Measurements from ENCODE around the gene CARS1.

The CARS1 gene

DNA sequence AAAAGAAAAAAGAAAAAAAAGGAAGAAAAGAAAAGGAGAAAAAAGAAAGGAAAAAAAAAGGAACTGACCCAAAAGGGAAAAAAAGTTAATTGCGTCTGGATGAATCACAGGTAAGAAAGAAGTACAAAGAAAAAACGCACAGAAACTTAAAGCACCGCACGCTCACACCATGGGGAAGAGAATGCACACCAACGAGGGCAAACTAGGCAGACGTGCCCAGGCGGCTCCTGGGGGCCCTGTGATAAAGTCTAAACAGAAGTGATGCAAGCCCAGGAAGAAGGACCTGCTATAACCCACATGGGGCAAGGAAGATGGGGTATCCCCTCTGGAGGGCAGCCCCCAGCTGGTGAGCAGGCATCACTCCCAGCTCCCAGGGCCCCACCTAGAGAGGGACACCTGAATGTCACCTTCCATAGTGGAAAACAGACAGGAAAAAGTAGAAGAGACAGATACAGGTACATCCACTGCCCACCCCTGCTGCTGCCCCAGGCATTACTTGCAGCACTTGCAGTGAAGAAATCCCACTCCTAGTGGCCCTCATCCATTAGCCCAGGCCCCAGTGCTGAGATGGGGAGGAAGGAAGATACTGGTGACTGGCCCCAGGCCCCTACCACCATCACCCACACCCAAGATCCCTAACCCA is 94.0 kb downstream of the CARS1 start:
- Mint-ChIP-seq H3K4me3 (no peak overlapping the region), H3K27ac (peak overlapping the region; percentile 73 to 92), H3K9me3 (no peaks in the 10 kb centered on the region), H3K36me3 (ENCODE audit: insufficient read depth) (peaks cover 96% of the 10 kb centered on the region), H3K4me1 (ENCODE audit: low read depth in 2 of 2) (peaks cover 16 to 30% of the 10 kb centered on the region in 2 donors), H3K27me3 (no peaks in the 10 kb centered on the region)
- ATAC-seq (replicated peaks) (no peak), DNase-seq (no peak)

DNA sequence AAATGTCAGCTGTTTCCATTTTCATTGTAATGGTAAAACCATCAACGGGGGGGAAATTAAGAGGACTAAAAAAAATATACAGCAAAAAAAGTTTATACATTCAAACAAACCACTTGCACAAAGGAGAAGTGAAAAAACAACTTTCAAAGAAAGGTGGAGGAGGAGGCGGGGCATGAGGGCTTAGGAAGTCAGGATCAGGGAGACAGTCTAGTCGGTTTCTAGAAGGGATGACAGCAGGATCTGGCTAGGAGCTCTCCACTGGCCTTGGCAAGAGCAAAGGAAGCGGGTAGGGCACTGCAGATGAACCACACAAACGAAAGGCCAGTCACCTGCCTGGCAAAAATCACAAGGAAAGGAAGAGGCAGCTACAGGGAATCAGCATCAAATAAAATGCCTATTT is 96.1 kb downstream of the CARS1 start:
- DNase-seq (no peak), ATAC-seq (replicated peaks) (no peak)
- peaks cover 13 to 25% of the 10 kb centered on the region in 2 donors for H3K4me1 Mint-ChIP-seq (ENCODE audit: low read depth in 2 of 2)
- H3K27ac Mint-ChIP-seq: peak overlapping the region; percentile 51 to 92
- no peak overlapping the region for H3K4me3 Mint-ChIP-seq
- H3K27me3 Mint-ChIP-seq: no peaks in the 10 kb centered on the region
- H3K36me3 Mint-ChIP-seq (ENCODE audit: insufficient read depth): peaks cover 96% of the 10 kb centered on the region
- no peaks in the 10 kb centered on the region for H3K9me3 Mint-ChIP-seq

DNA sequence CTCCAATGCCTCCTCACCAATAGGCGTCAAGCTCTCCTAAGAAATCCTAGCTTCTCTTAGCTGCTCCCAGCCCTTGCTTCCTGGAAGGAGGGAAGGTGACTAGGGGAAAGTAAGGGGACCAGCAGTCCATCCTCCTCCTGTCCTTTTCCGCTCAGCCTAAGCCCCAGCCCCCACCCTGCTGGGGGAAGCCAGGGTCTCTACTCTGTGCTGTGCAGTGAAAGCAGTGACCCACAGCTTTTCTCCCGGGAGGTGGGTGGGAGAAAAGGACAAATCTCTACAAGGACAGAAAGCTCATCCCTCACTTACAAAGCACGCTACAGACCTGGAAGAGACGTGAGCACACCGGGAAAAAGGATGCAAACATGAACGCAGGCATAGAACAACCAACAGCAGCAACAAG is 97.1 kb downstream of the CARS1 start:
- Mint-ChIP-seq H3K4me1 (ENCODE audit: low read depth in 2 of 2) (peaks cover 13 to 25% of the 10 kb centered on the region in 2 donors), H3K4me3 (no peak overlapping the region), H3K9me3 (no peaks in the 10 kb centered on the region), H3K27me3 (no peaks in the 10 kb centered on the region), H3K27ac (peak overlapping the region in 1 of 2 donors; percentile 92), H3K36me3 (ENCODE audit: insufficient read depth) (peaks cover 96% of the 10 kb centered on the region)
- DNase-seq (no peak), ATAC-seq (replicated peaks) (no peak)

DNA sequence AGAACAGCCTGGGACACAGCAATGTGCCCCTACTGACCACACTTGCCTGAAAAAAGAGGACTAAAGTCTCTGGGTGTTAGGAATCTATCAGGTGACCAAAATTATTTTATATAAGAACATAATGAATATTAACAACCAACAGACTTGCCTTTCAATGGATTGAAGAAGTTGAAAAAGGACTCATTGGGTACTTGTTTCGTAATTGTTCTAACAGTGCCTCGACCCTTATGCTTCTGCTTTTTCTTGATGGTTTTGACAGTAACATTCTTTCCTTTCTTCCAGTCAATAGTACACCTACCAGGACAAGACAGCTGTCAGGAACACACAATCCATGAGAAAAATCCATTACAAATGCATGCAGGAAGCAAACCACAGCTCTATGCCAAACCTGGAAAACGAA is 99.0 kb downstream of the CARS1 start:
- Mint-ChIP-seq H3K9me3 (no peaks in the 10 kb centered on the region), H3K27ac (no peak overlapping the region), H3K27me3 (no peaks in the 10 kb centered on the region), H3K4me1 (ENCODE audit: low read depth in 2 of 2) (peaks cover 7 to 25% of the 10 kb centered on the region in 2 donors), H3K36me3 (ENCODE audit: insufficient read depth) (peaks cover 95% of the 10 kb centered on the region), H3K4me3 (no peak overlapping the region)
- DNase-seq (no peak), ATAC-seq (replicated peaks) (no peak)

DNA sequence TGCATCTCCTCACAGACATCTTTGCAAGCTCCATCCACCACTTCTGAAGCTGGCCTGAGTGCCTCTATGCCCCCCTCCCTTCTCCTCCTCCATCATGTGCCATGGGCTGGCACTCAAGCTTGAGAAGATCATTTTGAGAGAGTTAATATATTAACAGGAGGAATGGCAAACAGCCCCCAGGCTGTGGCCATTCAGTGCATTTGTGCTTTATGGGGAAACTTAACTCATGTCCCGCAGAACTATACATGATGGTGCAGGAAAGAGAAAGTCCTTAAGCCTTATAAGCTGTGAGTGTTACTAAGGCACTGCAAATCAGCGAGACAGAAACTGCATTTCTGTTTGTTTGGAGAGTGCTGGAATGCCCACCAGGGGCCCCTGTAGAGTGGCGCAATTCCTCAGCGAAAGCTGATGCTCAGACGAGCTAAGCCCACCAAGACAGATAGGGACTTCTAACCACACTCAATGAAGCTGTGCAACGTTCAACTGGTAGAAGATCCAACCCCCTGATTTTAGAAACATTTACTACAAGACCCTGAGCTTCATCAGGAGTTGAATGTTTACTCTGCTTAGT is 101.2 kb downstream of the CARS1 start:
- peaks cover 15 to 18% of the 10 kb centered on the region in 2 donors for H3K4me1 Mint-ChIP-seq (ENCODE audit: low read depth in 2 of 2)
- H3K27ac Mint-ChIP-seq: no peak overlapping the region
- H3K36me3 Mint-ChIP-seq (ENCODE audit: insufficient read depth): peaks cover 94% of the 10 kb centered on the region

DNA sequence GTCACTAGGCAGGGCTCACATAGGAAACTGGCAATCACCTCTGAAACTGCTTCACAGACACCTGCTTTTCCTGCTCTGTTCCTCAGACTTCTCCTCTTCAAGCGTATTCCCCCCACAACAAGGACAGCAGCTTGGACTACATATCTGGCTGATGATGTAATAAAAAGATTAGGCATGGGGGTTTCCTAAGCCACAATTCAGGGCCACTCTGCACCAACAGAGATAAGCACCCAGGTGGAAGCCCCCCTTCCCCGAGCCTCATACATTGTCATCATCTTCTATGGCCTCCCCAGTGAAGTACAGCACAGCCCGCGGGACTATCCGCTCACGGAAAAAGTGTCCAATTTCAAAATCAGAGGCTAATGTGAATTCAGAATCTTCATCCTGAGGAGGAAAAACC is 103.0 kb downstream of the CARS1 start:
- peaks cover 18 to 22% of the 10 kb centered on the region in 2 donors for H3K4me1 Mint-ChIP-seq (ENCODE audit: low read depth in 2 of 2)
- no peak overlapping the region for H3K27ac Mint-ChIP-seq
- no peak overlapping the region for H3K4me3 Mint-ChIP-seq
- peaks cover 95% of the 10 kb centered on the region for H3K36me3 Mint-ChIP-seq (ENCODE audit: insufficient read depth)
- H3K9me3 Mint-ChIP-seq: no peaks in the 10 kb centered on the region
- DNase-seq: no peak
- ATAC-seq (replicated peaks): no peak
- H3K27me3 Mint-ChIP-seq: no peaks in the 10 kb centered on the region

More for the DNA sequence above, 101.2 kb downstream of the CARS1 start:
- DNase-seq (no peak), ATAC-seq (replicated peaks) (no peak)
- no peaks in the 10 kb centered on the region for H3K9me3 Mint-ChIP-seq
- no peaks in the 10 kb centered on the region for H3K27me3 Mint-ChIP-seq
- no peak overlapping the region for H3K4me3 Mint-ChIP-seq

DNA sequence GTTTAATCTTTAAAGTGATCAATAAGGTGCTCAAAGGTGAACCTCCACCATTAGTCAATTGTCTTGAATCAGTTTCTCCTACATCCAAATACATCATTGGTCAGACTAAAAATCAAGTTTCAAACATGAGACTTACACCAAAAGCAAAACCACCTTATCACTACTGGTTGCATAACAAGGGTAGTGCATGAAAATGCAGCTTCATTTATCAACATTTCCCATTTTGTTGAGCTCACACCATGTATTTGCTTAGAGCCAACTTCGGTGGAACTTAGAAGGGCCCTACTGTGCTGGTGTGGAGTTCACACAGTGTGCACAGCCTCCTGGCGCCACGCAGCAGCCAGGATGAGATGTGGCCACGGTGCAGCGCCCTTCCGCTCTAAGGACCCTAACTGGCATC is 104.9 kb downstream of the CARS1 start:
- Mint-ChIP-seq H3K4me3 (no peak overlapping the region), H3K27me3 (no peaks in the 10 kb centered on the region), H3K27ac (peak overlapping the region in 1 of 2 donors; percentile 77), H3K4me1 (ENCODE audit: low read depth in 2 of 2) (peaks cover 18 to 22% of the 10 kb centered on the region in 2 donors), H3K36me3 (ENCODE audit: insufficient read depth) (peaks cover 96% of the 10 kb centered on the region), H3K9me3 (no peaks in the 10 kb centered on the region)
- no peak for ATAC-seq (replicated peaks)
- DNase-seq: no peak

DNA sequence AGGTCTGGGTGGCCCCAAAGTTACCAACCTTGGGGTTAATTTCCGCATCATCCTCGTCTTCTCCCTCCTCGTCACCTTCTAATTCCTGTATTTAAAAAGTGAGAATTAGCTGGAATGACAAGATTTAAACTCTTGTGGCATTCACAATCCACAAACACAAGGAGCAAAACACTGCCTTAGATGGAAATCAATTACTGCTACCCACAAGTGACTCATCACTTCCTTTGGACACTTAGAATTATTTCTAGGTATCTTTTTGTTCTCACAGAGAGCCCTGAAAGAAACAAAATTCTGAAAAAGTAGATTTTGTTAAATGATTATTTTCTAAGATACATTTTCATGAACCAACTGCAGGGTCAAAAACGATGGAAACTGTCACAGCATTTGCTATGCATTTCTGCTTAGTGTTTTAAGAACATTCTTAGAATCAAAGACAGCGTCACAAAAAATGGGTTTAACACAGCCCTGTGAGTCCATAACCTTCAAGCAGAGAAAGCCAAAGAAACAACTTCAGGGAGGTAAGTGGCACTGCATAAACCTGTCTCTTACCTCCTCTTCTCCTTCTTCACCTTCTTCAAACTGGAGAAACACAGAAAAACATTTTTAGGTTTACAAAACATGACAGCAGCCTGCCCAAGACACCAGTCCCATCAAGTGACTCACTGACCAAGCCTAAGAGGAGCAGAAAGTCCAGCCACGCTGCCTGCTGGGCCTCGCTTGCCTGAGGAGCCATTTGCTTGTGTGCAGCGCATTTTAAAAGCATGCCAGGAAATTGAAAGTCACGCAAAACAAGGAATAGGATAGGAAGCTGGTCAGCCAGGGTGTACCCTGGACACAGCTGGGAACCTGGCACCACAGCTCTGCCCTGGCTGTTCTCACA is 105.8 kb downstream of the CARS1 start:
- no peak for DNase-seq
- Mint-ChIP-seq H3K36me3 (ENCODE audit: insufficient read depth) (peaks cover 96% of the 10 kb centered on the region), H3K27me3 (no peaks in the 10 kb centered on the region), H3K4me1 (ENCODE audit: low read depth in 2 of 2) (peaks cover 20 to 22% of the 10 kb centered on the region in 2 donors), H3K4me3 (peak overlapping the region in 1 of 2 donors; percentile 25), H3K27ac (peak overlapping the region; percentile 68 to 77), H3K9me3 (no peaks in the 10 kb centered on the region)
- no peak for ATAC-seq (replicated peaks)
